Bronchial epithelial cell (primary cell): Measurements from ENCODE around the gene RSPRY1. TPM values are rescaled to one million over a fixed set of nuclear protein-coding genes. Genes with fewer than 3 reads are reported as not detected.

Experiments
- DNase-seq: peaks from one replicate; pipeline ENCODE4 v3.0.0-alpha.2; 2010; ENCODE audit warnings: low read depth
- FAIRE-seq: peaks from 2 replicates; lab custom pipeline; 2011; peaks lifted over from hg19 to GRCh38; lab: Jason Lieb, UNC
- H3K27me3 ChIP-seq: 2 replicates; pipeline ENCODE4 v1.5.1; 2011; ENCODE audit warnings: low read length; ENCODE audit not compliant: control insufficient read depth, insufficient read depth
- H3K36me3 ChIP-seq: 2 replicates; pipeline ENCODE4 v1.5.1; 2011; ENCODE audit warnings: low read length; ENCODE audit not compliant: control insufficient read depth, insufficient read depth
- H3K4me3 ChIP-seq: 2 replicates; pipeline ENCODE4 v1.5.1; 2011; ENCODE audit warnings: mild to moderate bottlenecking, low read depth, low read length, control low read depth
- CTCF ChIP-seq: IDR thresholded peaks from 2 replicates; pipeline ENCODE4 v1.5.1; 2011; ENCODE audit warnings: mild to moderate bottlenecking, moderate library complexity, low read length, control low read depth, inconsistent platforms; ENCODE audit not compliant: insufficient read depth, severe bottlenecking
- total RNA-seq: library from RNA; depleted of rRNA; stranded (reverse); fragments of >200 nt; gene quantifications from 2 replicates; pipeline ENCODE4 v1.2.1, GENCODE V29; 2014

The RSPRY1 gene
- total RNA-seq, 1 donor from 2014 or later = 38.7 TPM

- H3K36me3 ChIP-seq = peaks cover 8% of the 10 kb centered on the region
- FAIRE-seq = no peak
- TF ChIP-seq CTCF = no peak
- H3K4me3 ChIP-seq = no peak overlapping the region
- DNase-seq = no peak
- H3K27me3 ChIP-seq = no peaks in the 10 kb centered on the region
Observed at GRCh38 chr16:57208926-57209325, 22.8 kb downstream of the RSPRY1 start.

GRCh38 chr16:57209780-57210179 is 23.7 kb downstream of the RSPRY1 start:
- Histone ChIP-seq H3K36me3 (peaks cover 11% of the 10 kb centered on the region), H3K4me3 (no peak overlapping the region), H3K27me3 (no peaks in the 10 kb centered on the region)
- DNase-seq (no peak), FAIRE-seq (no peak)
- TF ChIP-seq CTCF = no peak

GRCh38 chr16:57213462-57213861 is 27.3 kb downstream of the RSPRY1 start:
- FAIRE-seq (no peak), DNase-seq (peak; percentile 95)
- Histone ChIP-seq H3K36me3 (peaks cover 19% of the 10 kb centered on the region), H3K27me3 (no peaks in the 10 kb centered on the region), H3K4me3 (no peak overlapping the region)
- no peak for TF ChIP-seq CTCF

GRCh38 chr16:57216968-57217367 is 30.8 kb downstream of the RSPRY1 start:
- FAIRE-seq (no peak), DNase-seq (no peak)
- Histone ChIP-seq H3K36me3 (peaks cover 24% of the 10 kb centered on the region), H3K27me3 (no peaks in the 10 kb centered on the region), H3K4me3 (no peak overlapping the region)
- TF ChIP-seq CTCF = no peak

- H3K36me3 ChIP-seq = peaks cover 17% of the 10 kb centered on the region
Observed at GRCh38 chr16:57223057-57223456, 36.9 kb downstream of the RSPRY1 start.

More at GRCh38 chr16:57223057-57223456, 36.9 kb downstream of the RSPRY1 start:
- FAIRE-seq = no peak
- DNase-seq = no peak
- H3K27me3 ChIP-seq = no peaks in the 10 kb centered on the region
- no peak for TF ChIP-seq CTCF
- no peak overlapping the region for H3K4me3 ChIP-seq
